ENCODE results near the gene SMG6.
"Not testable (repeated sequence)": the region's sequence is repeated elsewhere in the genome, so short reads cannot be mapped to it uniquely, and the experiment has no call there.

SMG6 gene

DNA sequence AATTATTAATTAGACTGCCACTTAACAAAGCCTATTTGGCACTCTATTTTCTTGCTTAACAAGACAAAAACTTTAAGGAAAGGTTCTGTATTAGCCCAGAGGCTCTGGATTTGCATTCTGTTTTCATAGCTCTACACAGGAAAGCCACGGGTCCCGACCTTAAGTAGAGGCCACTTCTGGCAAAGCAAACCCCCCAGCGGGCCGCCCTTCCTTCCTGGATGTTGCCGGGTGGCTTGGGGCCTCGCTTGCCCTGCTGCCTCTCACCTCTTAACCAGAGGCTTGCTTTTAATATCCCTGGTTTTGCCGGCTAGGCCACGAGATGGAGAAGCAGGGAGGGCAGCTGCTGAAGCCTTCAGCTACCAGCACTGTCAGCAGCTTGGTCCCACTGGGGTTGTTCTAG is 282.9 kb downstream of the SMG6 start:
- no peak for DNase-seq

DNA sequence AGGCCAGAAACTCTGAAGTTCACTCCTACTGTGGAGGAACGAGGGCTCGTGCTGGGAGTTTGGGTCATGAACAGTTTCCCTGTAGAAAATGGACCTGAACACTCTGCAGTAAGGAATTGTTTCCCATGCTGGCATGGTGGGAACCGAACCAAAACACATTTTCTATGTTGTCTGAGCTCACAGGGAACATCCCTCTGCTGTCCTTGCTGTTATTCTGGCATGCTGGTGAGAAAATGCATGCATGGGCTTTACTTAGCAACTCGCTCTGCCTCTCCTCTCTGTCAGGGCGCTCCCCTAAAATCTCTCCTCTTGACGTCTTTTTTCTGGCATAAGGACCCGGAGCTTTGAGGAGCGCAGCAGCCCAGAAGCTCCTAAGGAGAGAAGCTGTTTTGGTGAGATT is 283.9 kb downstream of the SMG6 start:
- no peak for DNase-seq

DNA sequence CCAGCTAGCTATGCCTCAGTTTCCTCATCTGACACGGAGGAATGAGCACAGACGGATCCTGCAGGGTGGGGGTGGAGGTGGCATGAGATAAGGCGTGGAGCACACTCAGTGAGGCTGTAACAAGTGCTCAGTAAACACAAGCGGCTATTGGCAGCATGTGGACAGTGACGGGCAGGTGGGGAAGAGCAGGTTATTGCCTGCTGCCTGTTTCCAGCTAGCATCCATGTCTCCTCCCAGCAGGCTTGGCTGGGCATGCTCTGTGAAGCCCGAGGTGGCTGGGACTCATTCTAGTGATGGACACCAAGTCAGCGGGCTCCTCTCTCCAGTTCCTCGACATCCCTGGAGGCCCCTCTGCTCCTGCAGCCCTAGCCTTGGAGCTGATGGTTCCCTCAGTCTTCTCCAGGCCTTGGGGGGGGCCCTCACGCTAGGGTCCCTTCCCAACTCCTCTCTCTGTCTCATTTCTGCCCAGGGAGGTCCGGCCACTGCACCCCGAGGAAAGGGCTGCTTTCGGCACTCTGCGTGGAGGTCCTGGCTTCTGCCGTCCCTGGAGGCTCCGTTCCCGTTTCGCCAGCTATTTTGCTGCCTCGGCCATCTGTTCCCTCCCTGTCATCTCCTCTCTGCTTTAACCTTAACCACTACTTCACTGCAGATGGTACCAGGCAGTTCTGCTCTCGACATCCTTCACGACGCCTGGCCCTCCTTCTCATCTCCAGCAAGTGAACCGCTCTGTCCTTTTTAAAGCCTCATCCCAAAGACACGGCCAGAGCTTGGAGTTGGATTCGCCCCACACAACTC is 284.7 kb downstream of the SMG6 start:
- peak; percentile 47 for DNase-seq

DNA sequence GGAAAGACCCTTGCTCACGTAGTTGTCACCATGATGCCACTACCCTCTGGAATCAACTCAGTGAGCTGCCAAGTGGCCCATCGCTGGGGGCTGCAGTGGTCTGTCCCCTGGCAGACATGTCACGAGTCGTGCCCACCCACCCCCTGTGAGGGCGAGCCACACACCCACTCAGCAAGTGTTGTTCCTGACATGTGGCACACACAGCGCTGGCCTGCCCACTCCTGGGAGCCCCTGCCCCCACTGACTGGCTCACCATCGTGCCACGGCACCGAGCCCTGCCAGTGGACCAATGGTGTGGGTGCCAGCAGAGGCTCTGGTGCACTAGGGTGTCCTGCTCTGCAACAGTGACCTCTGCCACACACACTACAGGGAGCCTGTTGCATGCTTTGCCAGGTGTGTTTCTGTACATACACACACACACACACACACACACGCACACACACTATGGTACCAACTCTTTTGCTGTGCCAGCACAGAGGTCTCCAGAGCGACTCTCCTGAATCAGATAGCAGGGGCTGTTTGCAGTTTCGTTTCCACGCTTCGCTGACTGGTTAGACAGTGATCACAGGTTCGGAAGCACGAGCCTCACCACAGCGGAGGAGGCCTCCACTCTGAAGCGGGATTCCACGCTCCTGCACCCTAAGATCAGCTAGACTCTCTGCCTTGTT is 286.2 kb downstream of the SMG6 start:
- DNase-seq: no peak

DNA sequence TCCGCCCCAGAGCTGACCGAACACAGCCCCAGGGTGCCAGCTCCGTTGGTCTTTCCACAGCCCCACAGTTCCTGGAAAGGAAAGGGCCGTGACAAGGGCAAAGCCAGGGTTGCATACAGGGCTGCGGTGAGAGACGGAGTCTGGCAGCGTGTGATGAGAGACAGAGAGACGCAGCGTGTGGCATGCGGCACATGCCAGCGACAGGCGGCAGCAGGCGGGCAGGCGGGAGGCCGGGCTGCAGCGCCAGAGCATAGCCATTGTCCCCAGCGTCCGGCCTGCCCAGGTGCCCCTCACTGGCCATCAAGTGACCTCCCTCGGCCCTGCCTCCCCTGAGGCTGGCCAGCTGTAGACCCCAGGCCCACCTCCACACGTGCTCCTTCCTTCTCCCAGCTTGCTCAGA is 287.1 kb downstream of the SMG6 start:
- DNase-seq: no peak

DNA sequence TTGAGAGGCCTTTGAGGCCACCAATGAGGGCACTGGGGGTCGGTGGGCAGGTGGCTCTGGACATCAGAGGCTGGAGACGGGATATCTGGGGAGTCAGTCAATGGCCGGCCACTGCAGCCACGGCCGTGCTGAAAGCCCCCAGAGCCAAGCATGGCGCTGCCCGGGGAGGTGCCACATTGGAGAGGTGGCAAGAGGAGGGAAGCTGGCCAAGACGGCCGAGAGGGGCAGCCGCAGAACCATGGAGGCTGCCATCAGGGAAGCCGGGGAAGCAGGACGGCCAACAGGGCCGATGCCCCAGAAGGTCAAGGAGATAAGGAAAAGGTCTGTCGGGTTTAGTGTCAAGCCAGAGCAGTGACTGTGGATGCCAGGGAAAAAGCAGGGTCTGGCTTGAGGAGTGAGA is 288.3 kb downstream of the SMG6 start:
- no peak for DNase-seq

DNA sequence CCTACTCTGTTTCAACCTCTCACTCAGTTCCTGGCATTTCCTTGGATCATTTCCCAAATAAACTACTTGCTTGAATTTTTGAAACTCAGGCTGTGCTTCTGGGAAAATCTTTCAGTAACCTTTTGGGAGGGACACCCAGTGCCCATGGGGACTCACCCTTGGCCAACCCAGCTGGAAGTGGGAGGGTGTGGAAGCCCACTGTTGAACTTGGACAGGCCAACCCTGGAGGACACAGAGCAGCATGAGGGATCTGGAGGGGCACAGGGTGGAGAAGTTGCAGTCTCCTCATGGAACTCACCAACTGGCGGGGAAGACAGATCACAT is 289.6 kb downstream of the SMG6 start:
- DNase-seq: no peak

DNA sequence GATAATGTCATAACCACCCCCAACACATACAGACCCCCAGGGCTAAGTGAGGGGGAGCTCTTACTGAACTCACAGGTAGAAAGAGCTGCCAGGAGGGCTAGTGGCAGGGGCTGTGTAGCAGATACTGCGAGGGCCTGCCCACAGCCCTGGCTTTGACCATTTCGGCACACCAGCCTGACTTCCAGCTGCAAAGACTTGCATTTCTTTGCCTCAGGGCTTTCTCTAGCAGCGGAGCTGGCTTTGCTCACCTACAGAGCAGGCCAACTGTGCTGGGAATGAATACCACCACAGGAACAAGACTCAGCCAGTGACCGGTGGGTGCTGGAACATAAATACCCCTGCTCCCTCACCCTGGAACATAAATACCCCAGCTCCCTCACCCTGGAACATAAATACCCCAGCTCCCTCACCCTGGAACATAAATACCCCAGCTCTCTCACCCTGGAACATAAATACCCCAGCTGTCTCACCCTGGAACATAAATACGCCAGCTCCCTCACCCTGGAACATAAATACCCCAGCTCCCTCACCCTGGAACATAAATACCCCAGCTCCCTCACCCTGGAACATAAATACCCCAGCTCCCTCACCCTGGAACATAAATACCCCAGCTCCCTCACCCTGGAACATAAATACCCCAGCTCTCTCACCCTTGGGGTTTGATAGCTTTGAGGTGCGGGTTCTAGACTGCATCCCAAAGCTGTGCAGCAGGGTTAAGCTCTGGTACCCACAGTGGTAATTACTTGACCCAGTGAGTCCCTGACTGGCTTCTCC is 290.2 kb downstream of the SMG6 start:
- not testable (repeated sequence) for DNase-seq

DNA sequence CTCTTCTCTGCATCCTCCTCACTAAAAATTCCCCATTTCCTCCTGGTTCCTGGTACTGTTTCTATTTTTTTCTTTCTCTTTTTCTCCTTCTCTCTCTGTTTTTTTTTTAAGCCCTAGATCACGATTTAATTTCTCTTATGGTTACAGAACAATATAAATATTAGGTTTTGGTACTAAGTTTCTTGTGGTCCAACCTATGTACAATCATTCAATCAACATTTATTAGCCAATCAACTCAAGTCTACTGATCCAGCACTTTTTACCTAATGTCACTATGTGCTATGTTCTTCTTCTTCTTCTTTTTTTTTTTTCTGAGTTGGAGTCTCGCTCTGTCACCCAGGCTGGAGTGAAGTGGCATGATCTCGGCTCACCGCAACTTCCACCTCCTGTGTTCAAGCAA is 291.1 kb downstream of the SMG6 start:
- no peak for DNase-seq

DNA sequence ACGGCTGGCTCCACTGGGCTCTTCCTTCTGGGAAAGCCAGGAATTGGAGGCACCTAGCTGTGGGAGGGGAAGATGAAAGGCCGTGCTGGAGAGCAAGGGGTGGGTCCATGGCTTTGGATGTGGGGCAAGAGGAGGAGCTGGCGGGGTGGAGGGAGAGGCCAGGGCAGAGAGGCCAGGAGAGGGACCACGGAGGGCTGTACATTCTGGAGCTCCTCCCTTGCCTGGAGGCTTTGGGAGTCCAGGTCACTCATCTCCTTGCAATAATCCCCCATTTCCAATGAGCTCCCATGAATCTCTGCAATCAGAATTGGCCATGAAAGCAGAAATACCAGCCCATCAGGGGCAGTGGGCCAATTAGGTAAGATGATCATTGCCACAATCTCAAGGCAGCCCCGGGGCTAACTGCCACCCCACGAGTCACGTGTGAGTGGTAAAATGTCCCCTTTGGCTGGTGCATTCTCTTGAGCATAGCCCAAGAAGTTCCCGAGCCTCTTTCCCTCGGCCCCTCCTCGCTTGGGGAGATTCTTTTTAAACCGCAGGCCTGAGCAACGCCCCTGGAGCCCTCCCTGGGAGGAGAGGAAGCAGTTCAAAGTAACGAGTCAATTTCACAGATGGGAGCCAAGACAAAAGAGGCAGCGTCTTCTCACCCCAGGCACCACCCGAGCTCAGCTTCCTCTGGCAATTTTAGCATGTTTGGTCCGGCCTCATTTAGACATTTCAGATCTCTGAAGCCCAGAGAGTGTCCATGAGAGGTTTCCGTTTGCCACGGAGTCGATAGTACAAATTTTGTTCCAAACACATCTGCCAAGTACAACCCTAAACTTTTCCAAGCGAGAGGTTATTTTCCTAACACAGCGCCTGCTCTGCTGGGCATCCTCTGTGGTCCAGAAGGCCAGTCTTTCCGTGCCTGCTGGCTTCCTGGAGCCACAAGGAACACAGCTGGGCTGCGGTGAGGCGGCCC is 291.9 kb downstream of the SMG6 start:
- DNase-seq: no peak

Measured in NCI-H2171 (cell line).